SH-SY5Y (cell line): ENCODE results near the gene SNCAIP.

Experiments
- GATA2 ChIP-seq: IDR thresholded peaks from 2 replicates; pipeline ENCODE4 v1.6.1; 2011; ENCODE audit warnings: mild to moderate bottlenecking, low read depth, low read length
- GATA3 ChIP-seq: IDR thresholded peaks from 2 replicates; pipeline ENCODE4 v1.6.1; 2011; ENCODE audit warnings: low read depth, mild to moderate bottlenecking, low read length, moderate library complexity

DNA sequence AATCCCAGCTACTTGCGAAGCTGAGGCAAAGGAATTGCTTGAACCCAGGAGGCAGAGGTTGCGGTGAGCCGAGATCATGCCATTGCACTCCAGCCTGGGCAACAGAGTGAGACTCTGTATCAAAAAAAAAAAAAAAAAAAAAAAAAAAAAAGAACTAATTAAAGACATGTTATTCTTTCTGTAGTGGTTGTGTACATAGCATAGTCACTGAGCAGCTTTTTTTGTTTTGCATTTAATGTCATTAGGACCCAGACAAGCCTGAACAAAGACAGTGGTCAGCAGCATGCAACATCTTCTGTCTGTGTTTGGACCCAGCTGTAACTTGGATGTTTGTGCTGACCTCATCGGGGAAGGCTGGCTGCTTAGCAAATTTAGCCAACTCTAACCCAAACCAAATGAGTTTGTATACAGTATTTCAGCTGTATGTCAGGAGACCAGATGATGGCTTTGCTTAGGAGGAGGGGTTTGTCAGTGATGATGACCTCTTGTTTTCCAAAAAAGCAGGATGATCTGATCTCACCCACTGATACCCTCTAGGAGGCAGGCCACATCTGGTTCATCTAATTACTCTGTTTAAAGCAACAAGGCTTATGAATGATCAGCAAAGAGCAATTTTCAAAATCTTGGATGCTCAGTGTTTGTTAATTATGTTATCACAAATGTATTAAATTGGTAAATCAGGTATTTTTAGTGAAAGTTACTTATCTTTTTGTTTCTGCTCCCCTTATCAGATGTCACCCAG lies 39.5 kb downstream of the SNCAIP start:
- TF ChIP-seq GATA2 (peak; percentile 68), GATA3 (peak; percentile 89)
